Adrenal gland (tissue), 5 donors: ENCODE results near the gene CTAGE1.

Experiments
- CTCF ChIP-seq, 6 experiments: fragments of 450-650 bp in 4 of 6; fragments of 200-600 bp in 2 of 6; sonication (generic) in 1 of 6; IDR thresholded peaks; 1 replicate in 5 of 6; 2 replicates in 1 of 6; pipeline versions ENCODE4 v1.5.1 to v1.8.0; 2016 to 2021; ENCODE audit warnings: antibody characterized with exemption in 6 of 6, mild to moderate bottlenecking in 2 of 6, moderate library complexity in 1 of 6
- POLR2A ChIP-seq, 2 donors: fragments of 450-650 bp; IDR thresholded peaks; one replicate each; pipeline ENCODE4 v1.6.1; 2017; ENCODE audit warnings: antibody characterized with exemption in 2 of 2, mild to moderate bottlenecking in 2 of 2, moderate library complexity in 1 of 2
- donor health status: DM: no; HTN: no; CAD: no.

DNA sequence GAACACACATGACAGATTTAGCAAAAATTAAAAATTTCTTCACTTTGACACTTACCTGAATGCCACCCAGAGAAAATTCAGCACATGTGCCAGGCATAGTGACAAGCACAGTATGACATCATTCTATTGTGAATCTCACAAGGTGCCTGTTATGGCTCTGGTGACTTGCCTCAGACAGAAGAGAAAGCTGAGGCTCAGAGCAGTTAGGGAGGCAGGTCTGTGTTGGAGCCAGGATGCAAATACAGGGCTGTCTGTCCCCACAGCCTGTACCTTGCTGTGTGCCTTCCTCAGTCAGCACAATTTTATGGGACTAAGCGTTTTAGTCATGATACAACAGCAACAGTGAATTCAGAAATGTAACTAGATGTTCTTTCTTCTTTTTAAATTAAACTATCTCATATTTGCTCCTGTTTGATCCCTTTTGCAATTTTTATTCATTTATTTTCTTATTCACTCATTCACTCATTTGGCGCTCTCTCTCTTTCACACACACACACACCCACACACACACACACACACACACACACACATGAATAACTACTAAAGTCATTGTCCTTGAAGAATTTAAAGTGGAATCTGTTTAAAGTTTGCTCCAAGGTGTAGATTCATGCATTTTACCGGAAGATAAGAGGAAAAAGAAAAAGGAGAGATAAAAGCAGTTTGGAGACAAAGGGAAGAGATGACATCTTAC is 37.9 kb upstream of the CTAGE1 start:
- TF ChIP-seq CTCF (IDR thresholded peaks at IDR 0.05) (no peak), POLR2A (IDR thresholded peaks at IDR 0.05) (no peak)
